H9 (cell line): ENCODE data around the gene GABRR2. TPM values are rescaled to one million over a fixed set of nuclear protein-coding genes. Genes with fewer than 3 reads are reported as not detected.

Experiments
- DNase-seq: peaks from one replicate; pipeline ENCODE4 v3.0.0-alpha.2; 2017
- H2AFZ ChIP-seq: one replicate; pipeline ENCODE4 v1.6.1; 2013; ENCODE audit warnings: mild to moderate bottlenecking, low read length, control low read depth, moderate library complexity
- H2AK5ac ChIP-seq: 2 replicates; pipeline ENCODE4 v1.6.1; 2013; ENCODE audit warnings: low read length, control low read depth, mixed read lengths; ENCODE audit not compliant: insufficient read length
- H2BK120ac ChIP-seq: one replicate; pipeline ENCODE4 v1.6.1; 2013; ENCODE audit warnings: low read depth, mild to moderate bottlenecking, low read length, control low read depth, inconsistent platforms; ENCODE audit not compliant: poor library complexity, severe bottlenecking
- H2BK12ac ChIP-seq: 2 replicates; pipeline ENCODE4 v1.6.1; 2013; ENCODE audit warnings: low read length, control low read depth, mixed read lengths, low read depth; ENCODE audit not compliant: insufficient read length
- H2BK15ac ChIP-seq: 2 replicates; pipeline ENCODE4 v1.6.1; 2013; ENCODE audit warnings: low read depth, low read length, control low read depth
- H2BK20ac ChIP-seq: one replicate; pipeline ENCODE4 v1.6.1; 2013; ENCODE audit warnings: low read depth, mild to moderate bottlenecking, low read length, control low read depth, inconsistent platforms; ENCODE audit not compliant: poor library complexity, severe bottlenecking
- H2BK5ac ChIP-seq: 2 replicates; pipeline ENCODE4 v1.6.1; 2013; ENCODE audit warnings: low read length, control low read depth, mixed read lengths; ENCODE audit not compliant: insufficient read length
- H3K14ac ChIP-seq: 2 replicates; pipeline ENCODE4 v1.6.1; 2013; ENCODE audit warnings: low read length, control low read depth; ENCODE audit not compliant: insufficient read depth
- H3K18ac ChIP-seq: 2 replicates; pipeline ENCODE4 v1.6.1; 2013; ENCODE audit warnings: low read depth, mild to moderate bottlenecking, mixed read lengths, low read length, control low read depth; ENCODE audit not compliant: insufficient read length
- H3K23ac ChIP-seq: 2 replicates; pipeline ENCODE4 v1.6.1; 2013; ENCODE audit warnings: low read length, control low read depth, mixed read lengths, low read depth; ENCODE audit not compliant: insufficient read length
- H3K23me2 ChIP-seq: 2 replicates; pipeline ENCODE4 v1.6.1; 2013; ENCODE audit warnings: low read depth, mild to moderate bottlenecking, mixed read lengths, low read length, control low read depth; ENCODE audit not compliant: insufficient read length, poor library complexity, severe bottlenecking
- H3K27ac ChIP-seq: 2 replicates; pipeline ENCODE4 v1.5.1; 2013; ENCODE audit warnings: low read length, control low read depth, mixed read lengths, low read depth; ENCODE audit not compliant: insufficient read length
- H3K27me3 ChIP-seq: 2 replicates; pipeline ENCODE4 v1.6.1; 2013; ENCODE audit warnings: low read length, control low read depth, inconsistent platforms; ENCODE audit not compliant: insufficient read depth
- H3K4ac ChIP-seq: 2 replicates; pipeline ENCODE4 v1.6.1; 2013; ENCODE audit warnings: low read depth, mild to moderate bottlenecking, control low read depth, inconsistent platforms, low read length, moderate library complexity
- H3K4me1 ChIP-seq: 2 replicates; pipeline ENCODE4 v1.6.1; 2013; ENCODE audit warnings: low read length, control low read depth, inconsistent platforms; ENCODE audit not compliant: insufficient read depth
- H3K4me2 ChIP-seq: 2 replicates; pipeline ENCODE4 v1.6.1; 2013; ENCODE audit warnings: low read length, control low read depth, mixed read lengths; ENCODE audit not compliant: insufficient read length, insufficient read depth
- H3K56ac ChIP-seq: 2 replicates; pipeline ENCODE4 v1.6.1; 2013; ENCODE audit warnings: low read depth, mild to moderate bottlenecking, mixed read lengths, low read length, control low read depth; ENCODE audit not compliant: insufficient read length
- H3K79me1 ChIP-seq: 2 replicates; pipeline ENCODE4 v1.6.1; 2013; ENCODE audit warnings: low read depth, mild to moderate bottlenecking, moderate library complexity, low read length, control low read depth, inconsistent platforms; ENCODE audit not compliant: insufficient read depth, poor library complexity, severe bottlenecking
- H3K79me2 ChIP-seq: 2 replicates; pipeline ENCODE4 v1.6.1; 2013; ENCODE audit warnings: low read length, control low read depth, inconsistent platforms; ENCODE audit not compliant: insufficient read depth
- H3K9ac ChIP-seq: 2 replicates; pipeline ENCODE4 v1.6.1; 2013; ENCODE audit warnings: low read length, control low read depth, mixed read lengths; ENCODE audit not compliant: insufficient read length; ENCODE audit errors: extremely low read depth
- H3K9me3 ChIP-seq: one replicate; pipeline ENCODE4 v1.6.1; 2013; ENCODE audit warnings: low read depth, low read length, inconsistent platforms; ENCODE audit not compliant: control insufficient read depth
- H3T11ph ChIP-seq: one replicate; pipeline ENCODE4 v1.6.1; 2013; ENCODE audit warnings: mild to moderate bottlenecking, low read length, control low read depth, inconsistent platforms
- H4K20me1 ChIP-seq: one replicate; pipeline ENCODE4 v1.6.1; 2013; ENCODE audit not compliant: control insufficient read depth, insufficient read length, insufficient read depth
- H4K5ac ChIP-seq: 2 replicates; pipeline ENCODE4 v1.6.1; 2013; ENCODE audit warnings: low read depth, mild to moderate bottlenecking, mixed read lengths, low read length, control low read depth; ENCODE audit not compliant: insufficient read length
- H4K8ac ChIP-seq: replicated peaks from 2 replicates; pipeline ENCODE4 v1.6.1; 2013; ENCODE audit warnings: low read length, control low read depth, mixed read lengths, low read depth; ENCODE audit not compliant: insufficient read length
- H4K91ac ChIP-seq: 2 replicates; pipeline ENCODE4 v1.6.1; 2013; ENCODE audit warnings: low read depth, mild to moderate bottlenecking, moderate library complexity, mixed read lengths, low read length, control low read depth; ENCODE audit not compliant: insufficient read length
- H3K27ac Mint-ChIP-seq, 3 experiments: 2 replicates in 2 of 3; 3 replicates in 1 of 3; pipeline ENCODE4 v1.8.0; 2020 to 2021; ENCODE audit warnings: mixed read lengths in 3 of 3, mild to moderate bottlenecking in 1 of 3, moderate library complexity in 1 of 3
- H3K27me3 Mint-ChIP-seq: 2 replicates; pipeline ENCODE4 v1.8.0; 2021; ENCODE audit warnings: low read depth, mild to moderate bottlenecking, moderate library complexity, mixed read lengths
- H3K36me3 Mint-ChIP-seq, 3 experiments: 2 replicates in 2 of 3; 3 replicates in 1 of 3; pipeline ENCODE4 v1.8.0; 2020 to 2021; ENCODE audit warnings: low read depth in 3 of 3, mixed read lengths in 3 of 3; ENCODE audit not compliant: insufficient read depth in 1 of 3
- H3K4me1 Mint-ChIP-seq, 2 experiments: 2 replicates each; pipeline ENCODE4 v1.8.0; 2020; ENCODE audit warnings: mixed read lengths in 2 of 2
- H3K4me3 Mint-ChIP-seq, 2 experiments: 2 replicates in 1 of 2; 3 replicates in 1 of 2; pipeline ENCODE4 v1.8.0; 2020 to 2021; ENCODE audit warnings: mild to moderate bottlenecking in 2 of 2, mixed read lengths in 2 of 2, moderate library complexity in 1 of 2
- H3K9me3 Mint-ChIP-seq, 2 experiments: 2 replicates in 1 of 2; 3 replicates in 1 of 2; pipeline ENCODE4 v1.8.0; 2020; ENCODE audit warnings: mild to moderate bottlenecking in 2 of 2, mixed read lengths in 2 of 2, moderate library complexity in 1 of 2
- CTCF ChIP-seq: fragments of 200-600 bp; sonication (generic); conservative IDR thresholded peaks from 3 replicates; pipeline ENCODE4 v1.8.0; 2021; ENCODE audit warnings: antibody characterized with exemption, mild to moderate bottlenecking
- WGBS: extraction: QIAGEN DNeasy Blood & Tissue Kit; methylation state at CpG from one replicate; pipeline ENCODE4 v1.1.7; 2013; ENCODE audit warnings: missing lambda C conversion rate, low lambda C conversion rate, mixed read lengths; ENCODE audit not compliant: insufficient read length; ENCODE audit errors: extremely low coverage; 5-methylcytosine and 5-hydroxymethylcytosine counted together
- total RNA-seq: library from RNA; stranded (reverse); gene quantifications from 2 replicates; pipeline ENCODE4 v1.2.1, GENCODE V29; 2021

Gene GABRR2
- total RNA-seq, 1 experiment from 2014 or later: not detected

- no peaks in the 10 kb centered on the region for H3K23me2 ChIP-seq
- H3K79me1 ChIP-seq: no peaks in the 10 kb centered on the region
- no peak overlapping the region for H4K91ac ChIP-seq
- H3K79me2 ChIP-seq: no peaks in the 10 kb centered on the region
- no peak overlapping the region for H2BK120ac ChIP-seq
- no peak overlapping the region for H3K27ac ChIP-seq
- no peak overlapping the region for H2BK5ac ChIP-seq
- no peaks in the 10 kb centered on the region for H3K9me3 ChIP-seq
- no peak overlapping the region for H4K8ac ChIP-seq
- Mint-ChIP-seq H3K27ac (no peak overlapping the region), H3K9me3 (peaks cover 3 to 4% of the 10 kb centered on the region in 2 experiments; a peak in 3 of 5 replicates), H3K36me3 (no peaks in the 10 kb centered on the region; a peak in 1 of 7 replicates), H3K4me1 (peaks cover 7 to 15% of the 10 kb centered on the region in 2 experiments), H3K27me3 (no peaks in the 10 kb centered on the region; the same call in 1 of the 2 replicates), H3K4me3 (no peak overlapping the region)
- H3K4ac ChIP-seq: no peak overlapping the region
- no peak overlapping the region for H2AK5ac ChIP-seq
- no peak overlapping the region for H3K14ac ChIP-seq
- WGBS: no CpG with 5 or more reads among the region's 10 CpGs
- TF ChIP-seq CTCF: no peak
- no peak overlapping the region for H3K56ac ChIP-seq
- no peak overlapping the region for H3T11ph ChIP-seq
- no peaks in the 10 kb centered on the region for H4K20me1 ChIP-seq
- no peak overlapping the region for H4K5ac ChIP-seq
- no peak overlapping the region for H3K18ac ChIP-seq
- no peak for DNase-seq
- no peak overlapping the region for H2BK15ac ChIP-seq
- no peak overlapping the region for H3K9ac ChIP-seq
- H3K4me2 ChIP-seq: no peak overlapping the region
- no peak overlapping the region for H2BK12ac ChIP-seq
- no peak overlapping the region for H3K23ac ChIP-seq
- no peak overlapping the region for H2AFZ ChIP-seq
- H2BK20ac ChIP-seq: no peak overlapping the region
- no peaks in the 10 kb centered on the region for H3K4me1 ChIP-seq
- H3K27me3 ChIP-seq: no peaks in the 10 kb centered on the region
Observed at GRCh38 chr6:89302936-89303335, 12.2 kb downstream of the GABRR2 start.
